GM12892 (cell line): Measurements from ENCODE around the gene PRKCG.

Experiments
- POLR2A ChIP-seq: IDR thresholded peaks from 2 replicates; pipeline ENCODE4 v1.6.1; 2011; ENCODE audit warnings: low read depth, low read length, control low read depth
- POLR2AphosphoS5 ChIP-seq: IDR thresholded peaks from 2 replicates; pipeline ENCODE4 v1.6.1; 2011; ENCODE audit warnings: low read depth, low read length, control low read depth
- TAF1 ChIP-seq: IDR thresholded peaks from 2 replicates; pipeline ENCODE4 v1.6.1; 2011; ENCODE audit warnings: low read depth, mild to moderate bottlenecking, control low read depth, low read length, borderline replicate concordance

DNA sequence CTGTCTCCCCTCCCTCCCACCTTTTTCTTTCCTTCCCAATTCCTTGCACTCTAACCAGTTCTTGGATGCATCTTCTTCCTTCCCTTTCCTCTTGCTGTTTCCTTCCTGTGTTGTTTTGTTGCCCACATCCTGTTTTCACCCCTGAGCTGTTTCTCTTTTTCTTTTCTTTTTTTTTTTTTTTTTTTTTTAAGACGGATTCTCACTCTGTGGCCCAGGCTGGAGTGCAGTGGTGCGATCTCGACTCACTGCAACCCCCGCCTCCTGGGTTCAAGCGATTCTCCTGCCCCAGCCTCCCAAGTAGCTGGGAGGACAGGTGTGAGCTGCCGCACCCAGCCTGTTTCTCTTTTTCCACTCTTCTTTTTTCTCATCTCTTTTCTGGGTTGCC is 7.4 kb upstream of the PRKCG start:
- TF ChIP-seq POLR2A (no peak), POLR2AphosphoS5 (no peak), TAF1 (no peak)
